OCI-LY7 (cell line): Measurements from ENCODE around the gene C1orf141. TPM values are rescaled to one million over a fixed set of nuclear protein-coding genes. Genes with fewer than 3 reads are reported as not detected.
A peak's percentile ranks its signal among the peaks of the same experiment; 100 is the strongest.

Source experiments
- BruUV-seq: library from RNA; stranded (reverse); fragments of 400-500 nt; replicated peaks from 2 replicates; lab custom pipeline; 2021; lab: Mats Ljungman, UMichigan
- CTCF ChIA-PET: fragments of 300-600 bp; sonication (Branson Sonifier 250); formaldehyde crosslinking; loops from one replicate; lab custom pipeline; 2022; ENCODE audit warnings: antibody characterized with exemption; ENCODE audit not compliant: unreplicated experiment; lab: Charles Lee
- POLR2A ChIA-PET: fragments of 300-600 bp; sonication (Branson Sonifier 250); formaldehyde crosslinking; loops from one replicate; lab custom pipeline; 2022; ENCODE audit warnings: antibody characterized with exemption; lab: Charles Lee
- DNase-seq: peaks from one replicate; pipeline ENCODE4 v3.0.0-alpha.2; 2015; ENCODE audit warnings: low spot score
- H2AFZ ChIP-seq: fragments of 200-600 bp; sonication (generic), shearing (Covaris generic); 2 replicates; pipeline ENCODE4 v1.6.1; 2014; ENCODE audit warnings: mild to moderate bottlenecking, antibody characterized with exemption, low read length, moderate library complexity
- H3K27ac ChIP-seq: fragments of 200-600 bp; sonication (generic); 2 replicates; pipeline ENCODE4 v1.5.1; 2014; ENCODE audit warnings: mixed run types, low read depth, mild to moderate bottlenecking, moderate library complexity, low read length, inconsistent platforms; ENCODE audit not compliant: poor library complexity, severe bottlenecking
- H3K36me3 ChIP-seq: fragments of 200-600 bp; sonication (generic); 2 replicates; pipeline ENCODE4 v1.6.1; 2014; ENCODE audit warnings: mild to moderate bottlenecking, antibody characterized with exemption, low read length, moderate library complexity, mixed read lengths; ENCODE audit not compliant: insufficient read depth
- H3K4me1 ChIP-seq: fragments of 200-600 bp; sonication (generic); 2 replicates; pipeline ENCODE4 v1.5.1; 2014; ENCODE audit warnings: mild to moderate bottlenecking, low read length; ENCODE audit not compliant: insufficient read depth, poor library complexity, severe bottlenecking
- H3K4me2 ChIP-seq: fragments of 200-600 bp; sonication (generic); 2 replicates; pipeline ENCODE4 v1.6.1; 2014; ENCODE audit warnings: mild to moderate bottlenecking, low read length
- H3K4me3 ChIP-seq: fragments of 200-600 bp; sonication (generic); 2 replicates; pipeline ENCODE4 v1.5.1; 2014; ENCODE audit warnings: mild to moderate bottlenecking, low read depth, low read length; ENCODE audit not compliant: poor library complexity, severe bottlenecking
- H3K79me2 ChIP-seq: fragments of 200-600 bp; sonication (generic); 2 replicates; pipeline ENCODE4 v1.6.1; 2016; ENCODE audit warnings: low read depth, mild to moderate bottlenecking, low read length, moderate library complexity, mixed read lengths; ENCODE audit not compliant: insufficient read depth
- H3K9me2 ChIP-seq: fragments of 200-600 bp; sonication (generic); 2 replicates; pipeline ENCODE4 v1.6.1; 2016; ENCODE audit warnings: mild to moderate bottlenecking, low read length, mixed read lengths; ENCODE audit not compliant: insufficient read depth
- H3K9me3 ChIP-seq: fragments of 200-600 bp; sonication (generic); 2 replicates; pipeline ENCODE4 v1.6.1; 2014; ENCODE audit warnings: mild to moderate bottlenecking, mixed run types, low read length, mixed read lengths
- H4K20me1 ChIP-seq: fragments of 200-600 bp; sonication (generic); 2 replicates; pipeline ENCODE4 v1.6.1; 2014; ENCODE audit warnings: mild to moderate bottlenecking, antibody characterized with exemption, low read length, moderate library complexity, mixed read lengths; ENCODE audit not compliant: insufficient read depth
- CTCF ChIP-seq: fragments of 200-600 bp; sonication (generic); conservative IDR thresholded peaks from 2 replicates; pipeline ENCODE4 v1.5.1; 2014; ENCODE audit warnings: mild to moderate bottlenecking, antibody characterized with exemption, low read length, moderate library complexity, mixed read lengths
- EZH2phosphoT487 ChIP-seq: fragments of 200-600 bp; sonication (generic); IDR thresholded peaks from 2 replicates; pipeline ENCODE4 v1.6.1; 2018; ENCODE audit warnings: low read depth, borderline replicate concordance, mild to moderate bottlenecking, mixed run types, antibody characterized with exemption, low read length, moderate library complexity, mixed read lengths
- intact Hi-C: fragments of 100-400 bp; cut with micrococcal nuclease; formaldehyde crosslinking; loops from one replicate; pipeline ENCODE4 v1.10.0; 2022; ENCODE audit not compliant: unreplicated experiment
- total RNA-seq, 2 experiments: library from RNA; depleted of rRNA in 1 of 2; stranded (reverse); fragments of >200 nt in 1 of 2; shearing (Covaris generic) in 1 of 2; gene quantifications; 2 replicates each; pipeline ENCODE4 v1.2.3, GENCODE V29; 2014 to 2022

The C1orf141 gene
- total RNA-seq, 2 experiments from 2014 or later = not detected

GRCh38 chr1:67052741-67053534, 81.8 kb downstream of the C1orf141 start:
- H3K9me3 ChIP-seq = no peaks in the 10 kb centered on the region
- DNase-seq = peak; percentile 44
- H3K79me2 ChIP-seq = peaks cover 26% of the 10 kb centered on the region
- ChIA-PET CTCF (interaction anchor here (0.6 to 0.9 kb wide), 2 partner anchors 71 to 96 kb away, joined by 3 read pairs; no protein-coding TSS in a partner anchor), POLR2A (interaction anchor here (0.6 to 2.1 kb wide), 9 partner anchors 7 to 771 kb away, joined by 3 to 8 read pairs (median 3); partner anchors contain the start of genes DNAI4 and MIER1)
- BruUV-seq = no TSS peak
- no peaks in the 10 kb centered on the region for H3K9me2 ChIP-seq
- H3K4me1 ChIP-seq = peaks cover 20% of the 10 kb centered on the region
- peak overlapping the region; percentile 89 for H3K4me3 ChIP-seq
- TF ChIP-seq EZH2phosphoT487 (no peak), CTCF (no peak)
- H2AFZ ChIP-seq = peak overlapping the region; percentile 82
- peak overlapping the region; percentile 76 for H3K27ac ChIP-seq
- H3K4me2 ChIP-seq = peak overlapping the region; percentile 76
- H4K20me1 ChIP-seq = no peaks in the 10 kb centered on the region
- intact Hi-C loops = loop anchor here (1.0 to 5.0 kb wide), 4 partner anchors 41 to 684 kb away; partner anchors contain the start of gene SERBP1
- H3K36me3 ChIP-seq = peaks cover 38% of the 10 kb centered on the region

DNA sequence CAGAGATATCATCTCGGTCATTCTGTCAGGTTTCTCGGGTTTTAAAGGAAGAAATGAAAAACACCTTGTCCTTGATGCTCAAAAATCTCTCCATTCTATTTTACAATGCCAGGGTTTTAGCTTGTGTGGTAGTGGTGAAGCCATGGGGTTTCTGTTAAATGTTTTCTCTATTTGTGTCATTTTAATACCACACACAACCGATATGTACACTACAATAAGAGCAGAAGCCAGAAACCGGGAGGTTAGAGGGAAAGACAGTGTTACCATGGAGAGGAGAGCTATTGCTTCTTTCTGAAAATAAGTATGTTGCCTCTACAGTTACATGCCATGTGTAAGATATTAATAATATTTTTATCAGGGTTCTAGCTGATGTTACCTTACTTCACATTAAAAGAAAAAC, 83.6 kb downstream of the C1orf141 start:
- peak overlapping the region; percentile 89 for H3K4me3 ChIP-seq
- H3K9me2 ChIP-seq = no peaks in the 10 kb centered on the region
- peak overlapping the region; percentile 76 for H3K4me2 ChIP-seq
- no peak overlapping the region for H2AFZ ChIP-seq
- peaks cover 20% of the 10 kb centered on the region for H3K4me1 ChIP-seq
- ChIA-PET CTCF (interaction anchor here (1.0 kb wide), 1 partner anchor 11 kb away, joined by 3 read pairs; no protein-coding TSS in a partner anchor), POLR2A (interaction anchor here (0.6 to 1.4 kb wide), 6 partner anchors 9 to 261 kb away, joined by 3 to 4 read pairs (median 3); partner anchors contain the start of genes DNAI4 and MIER1)
- H3K27ac ChIP-seq = no peak overlapping the region
- BruUV-seq = TSS peak; percentile 35
- no peaks in the 10 kb centered on the region for H4K20me1 ChIP-seq
- peaks cover 56% of the 10 kb centered on the region for H3K36me3 ChIP-seq
- TF ChIP-seq CTCF (no peak), EZH2phosphoT487 (no peak)
- no peaks in the 10 kb centered on the region for H3K9me3 ChIP-seq
- intact Hi-C loops = loop anchor here (5.0 kb wide), 3 partner anchors 39 to 686 kb away; partner anchors contain the start of gene SERBP1
- no peak for DNase-seq
- peaks cover 26% of the 10 kb centered on the region for H3K79me2 ChIP-seq
